GM19463 (cell line): ENCODE data around the gene DTNA.

Source experiments
- ATAC-seq: cut with Tn5 transposase; IDR thresholded peaks from one replicate; pipeline ENCODE4 v1.9.1; 2021; ENCODE audit warnings: mild to moderate bottlenecking, moderate library complexity; ENCODE audit not compliant: unreplicated experiment

Gene DTNA

GRCh38 chr18:34847408-34847807 is 137.3 kb downstream of the DTNA start:
- ATAC-seq, result no peak

GRCh38 chr18:34848156-34848555 is 138.1 kb downstream of the DTNA start:
- ATAC-seq, result no peak

GRCh38 chr18:34848695-34849094 is 138.6 kb downstream of the DTNA start:
- no peak for ATAC-seq

GRCh38 chr18:34857320-34857719 is 147.2 kb downstream of the DTNA start:
- ATAC-seq, result no peak

- ATAC-seq, result no peak
These were observed 148.1 kb downstream of the DTNA start for GRCh38 chr18:34858188-34858587.

GRCh38 chr18:34859496-34859895 is 149.4 kb downstream of the DTNA start:
- ATAC-seq, result no peak

GRCh38 chr18:34862561-34862960 is 152.5 kb downstream of the DTNA start:
- ATAC-seq, result no peak

- no peak for ATAC-seq
These were observed 153.6 kb downstream of the DTNA start for GRCh38 chr18:34863702-34864101.

- ATAC-seq, result no peak
These were observed 154.9 kb downstream of the DTNA start for GRCh38 chr18:34864836-34865497.

- ATAC-seq, result no peak
These were observed 156.2 kb downstream of the DTNA start for GRCh38 chr18:34866310-34866709.

GRCh38 chr18:34866739-34867138 is 156.6 kb downstream of the DTNA start:
- no peak for ATAC-seq

GRCh38 chr18:34867520-34867919 is 157.4 kb downstream of the DTNA start:
- no peak for ATAC-seq

GRCh38 chr18:34870555-34871310 is 160.6 kb downstream of the DTNA start:
- ATAC-seq, result no peak

- no peak for ATAC-seq
These were observed 161.3 kb downstream of the DTNA start for GRCh38 chr18:34871435-34871834.

- no peak for ATAC-seq
These were observed 162.0 kb downstream of the DTNA start for GRCh38 chr18:34872066-34872465.

- no peak for ATAC-seq
These were observed 164.0 kb downstream of the DTNA start for GRCh38 chr18:34873986-34874580.

GRCh38 chr18:34875150-34875549 is 165.1 kb downstream of the DTNA start:
- no peak for ATAC-seq

GRCh38 chr18:34880403-34880802 is 170.3 kb downstream of the DTNA start:
- no peak for ATAC-seq

- no peak for ATAC-seq
These were observed 171.1 kb downstream of the DTNA start for GRCh38 chr18:34880882-34881834.

- no peak for ATAC-seq
These were observed 174.3 kb downstream of the DTNA start for GRCh38 chr18:34884436-34884835.

GRCh38 chr18:34886177-34886576 is 176.1 kb downstream of the DTNA start:
- ATAC-seq, result no peak
